OCI-LY3 (cell line): Measurements from ENCODE around the gene LEFTY2.

Experiments
- EZH2phosphoT487 ChIP-seq: fragments of 200-600 bp; shearing (Covaris generic); IDR thresholded peaks from 2 replicates; pipeline ENCODE4 v1.6.1; 2018; ENCODE audit warnings: antibody characterized with exemption, mixed run types, low read depth
- TF ChIP-seq, protein P1 (sequence below): fragments of 200-600, 300-600 bp; sonication (generic); IDR thresholded peaks from 2 replicates; pipeline ENCODE4 v1.5.1; 2014; ENCODE audit warnings: antibody characterized with exemption, low read length, low read depth

DNA sequence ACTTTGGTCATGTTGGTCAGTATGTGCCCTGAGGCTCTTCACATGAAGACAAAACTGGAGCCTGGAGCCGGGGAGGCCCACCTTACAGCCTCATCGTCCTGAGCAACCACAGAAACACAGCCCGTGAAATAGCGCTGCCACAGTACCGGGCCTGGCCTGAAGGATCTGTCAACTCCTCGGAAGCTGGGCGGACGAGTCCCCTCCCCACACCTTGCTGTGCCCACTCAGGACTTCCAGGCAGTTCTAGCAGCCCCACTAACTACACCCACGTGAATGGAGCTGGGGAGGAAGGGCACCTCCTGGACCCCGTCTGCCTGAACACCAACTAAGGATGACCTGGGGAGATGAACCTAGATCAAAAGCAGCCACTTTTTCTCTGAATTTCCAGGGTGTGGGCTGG lies 33.4 kb upstream of the LEFTY2 start:
- TF ChIP-seq, protein P1, sequence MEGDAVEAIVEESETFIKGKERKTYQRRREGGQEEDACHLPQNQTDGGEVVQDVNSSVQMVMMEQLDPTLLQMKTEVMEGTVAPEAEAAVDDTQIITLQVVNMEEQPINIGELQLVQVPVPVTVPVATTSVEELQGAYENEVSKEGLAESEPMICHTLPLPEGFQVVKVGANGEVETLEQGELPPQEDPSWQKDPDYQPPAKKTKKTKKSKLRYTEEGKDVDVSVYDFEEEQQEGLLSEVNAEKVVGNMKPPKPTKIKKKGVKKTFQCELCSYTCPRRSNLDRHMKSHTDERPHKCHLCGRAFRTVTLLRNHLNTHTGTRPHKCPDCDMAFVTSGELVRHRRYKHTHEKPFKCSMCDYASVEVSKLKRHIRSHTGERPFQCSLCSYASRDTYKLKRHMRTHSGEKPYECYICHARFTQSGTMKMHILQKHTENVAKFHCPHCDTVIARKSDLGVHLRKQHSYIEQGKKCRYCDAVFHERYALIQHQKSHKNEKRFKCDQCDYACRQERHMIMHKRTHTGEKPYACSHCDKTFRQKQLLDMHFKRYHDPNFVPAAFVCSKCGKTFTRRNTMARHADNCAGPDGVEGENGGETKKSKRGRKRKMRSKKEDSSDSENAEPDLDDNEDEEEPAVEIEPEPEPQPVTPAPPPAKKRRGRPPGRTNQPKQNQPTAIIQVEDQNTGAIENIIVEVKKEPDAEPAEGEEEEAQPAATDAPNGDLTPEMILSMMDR = no peak
- TF ChIP-seq EZH2phosphoT487 = no peak
